Posterior cingulate gyrus (tissue), 11 donors: Measurements from ENCODE around the gene THAP8.

Experiments
- DNase-seq, 10 donors: peaks; one replicate each; pipeline versions ENCODE4 v3.0.0 to v3.0.0-alpha.2; 2020 to 2021; ENCODE audit warnings: mixed read lengths in 3 of 10
- intact Hi-C: fragments of 100-400 bp; cut with DNase I; formaldehyde crosslinking; loops from one replicate; pipeline ENCODE4 v1.15.1; 2023

Gene THAP8

GRCh38 chr19:36006955-36007354 lies 47.1 kb downstream of the THAP8 start:
- DNase-seq: no peak
- intact Hi-C loops: no loop called here

GRCh38 chr19:36003284-36003683 lies 50.8 kb downstream of the THAP8 start:
- DNase-seq: no peak
- intact Hi-C loops: no loop called here

GRCh38 chr19:36001605-36002004 lies 52.5 kb downstream of the THAP8 start:
- intact Hi-C loops: no loop called here
- no peak for DNase-seq

- DNase-seq: no peak
- intact Hi-C loops: loop anchor here (5.0 kb wide), 1 partner anchor 56 kb away; the partner anchor contains the start of genes THAP8 and WDR62
Observed at GRCh38 chr19:35996777-35997176, 57.3 kb downstream of the THAP8 start.

- DNase-seq: peak; percentile 96 to 100 (median 98)
- intact Hi-C loops: loop anchor here (5.0 kb wide), 1 partner anchor 57 kb away; the partner anchor contains the start of genes THAP8 and WDR62
Observed at GRCh38 chr19:35995048-35995993, 58.8 kb downstream of the THAP8 start, which contains the start of gene SDHAF1. Gene SDHAF1 (plus strand): TSS chr19:35995188. CDS start chr19:35995275, 87 bp downstream.

- peak in 5 of 10 donors; percentile 31 to 88 (median 37) for DNase-seq
Observed at GRCh38 chr19:35993923-35994598, 60.0 kb downstream of the THAP8 start.

GRCh38 chr19:35992907-35993765 lies 60.9 kb downstream of the THAP8 start:
- intact Hi-C loops: no loop called here
- no peak for DNase-seq

More at GRCh38 chr19:35993923-35994598, 60.0 kb downstream of the THAP8 start:
- intact Hi-C loops: no loop called here

GRCh38 chr19:35991731-35992450 lies 62.2 kb downstream of the THAP8 start:
- intact Hi-C loops: no loop called here
- no peak for DNase-seq

- intact Hi-C loops: no loop called here
- no peak for DNase-seq
Observed at GRCh38 chr19:35990771-35991730, 63.0 kb downstream of the THAP8 start.

GRCh38 chr19:35990156-35990555 lies 63.9 kb downstream of the THAP8 start:
- intact Hi-C loops: no loop called here
- DNase-seq: no peak

GRCh38 chr19:35988824-35989223 lies 65.3 kb downstream of the THAP8 start:
- intact Hi-C loops: no loop called here

GRCh38 chr19:35987571-35987896 lies 66.6 kb downstream of the THAP8 start:
- DNase-seq: no peak
- intact Hi-C loops: no loop called here

More at GRCh38 chr19:35988824-35989223, 65.3 kb downstream of the THAP8 start:
- no peak for DNase-seq

GRCh38 chr19:35986664-35987570 lies 67.2 kb downstream of the THAP8 start:
- DNase-seq: peak in 8 of 10 donors; percentile 38 to 94 (median 62)
- intact Hi-C loops: no loop called here

- no peak for DNase-seq
- intact Hi-C loops: no loop called here
Observed at GRCh38 chr19:35986111-35986510, 68.0 kb downstream of the THAP8 start.
